ENCODE data around the gene IL34.
"Not testable (repeated sequence)": the region's sequence is repeated elsewhere in the genome, so short reads cannot be mapped to it uniquely, and the experiment has no call there.

Gene IL34

GRCh38 chr16:70646260-70647241, at the start of gene IL34:
IL34 (plus strand) TSS chr16:70646559; CDS start chr16:70646948, 389 bp downstream.
- DNase-seq, result no peak

- no peak for DNase-seq
Measured at GRCh38 chr16:70597135-70597835, 49.1 kb upstream of the IL34 start.

- DNase-seq, result no peak
Measured at GRCh38 chr16:70598937-70599503, 47.3 kb upstream of the IL34 start.

- DNase-seq, result no peak
Measured at GRCh38 chr16:70600730-70601129, 45.6 kb upstream of the IL34 start.

GRCh38 chr16:70601576-70602575, 44.5 kb upstream of the IL34 start:
- DNase-seq, result no peak

GRCh38 chr16:70602831-70603230, 43.5 kb upstream of the IL34 start:
- no peak for DNase-seq

GRCh38 chr16:70604407-70605282, 41.7 kb upstream of the IL34 start:
- DNase-seq, result no peak

- no peak for DNase-seq
Measured at GRCh38 chr16:70605283-70605657, 41.1 kb upstream of the IL34 start.

GRCh38 chr16:70608521-70608920, 37.8 kb upstream of the IL34 start:
- DNase-seq, result no peak

GRCh38 chr16:70610273-70611223, 35.8 kb upstream of the IL34 start:
- DNase-seq, result no peak

GRCh38 chr16:70611224-70611598, 35.1 kb upstream of the IL34 start:
- DNase-seq, result no peak

GRCh38 chr16:70611785-70612303, 34.5 kb upstream of the IL34 start:
- DNase-seq, result no peak

- DNase-seq, result no peak
Measured at GRCh38 chr16:70612931-70613330, 33.4 kb upstream of the IL34 start.

- DNase-seq, result no peak
Measured at GRCh38 chr16:70614208-70614951, 32.0 kb upstream of the IL34 start.

- no peak for DNase-seq
Measured at GRCh38 chr16:70615945-70616344, 30.4 kb upstream of the IL34 start.

GRCh38 chr16:70621864-70622263, 24.5 kb upstream of the IL34 start:
- not testable (repeated sequence) for DNase-seq

- DNase-seq, result no peak
Measured at GRCh38 chr16:70627696-70628095, 18.7 kb upstream of the IL34 start.

- no peak for DNase-seq
Measured at GRCh38 chr16:70630960-70631745, 15.2 kb upstream of the IL34 start.

Data from DMS 273 treated with DMSO at 0.1 percent for 48 hours (cell line).